GM18867 (cell line): ENCODE data around the gene LAMB4.

Experiments used
- ATAC-seq: cut with Tn5 transposase; IDR thresholded peaks from one replicate; pipeline ENCODE4 v1.9.1; 2021; ENCODE audit warnings: mild to moderate bottlenecking, moderate library complexity; ENCODE audit not compliant: unreplicated experiment

LAMB4 gene

DNA sequence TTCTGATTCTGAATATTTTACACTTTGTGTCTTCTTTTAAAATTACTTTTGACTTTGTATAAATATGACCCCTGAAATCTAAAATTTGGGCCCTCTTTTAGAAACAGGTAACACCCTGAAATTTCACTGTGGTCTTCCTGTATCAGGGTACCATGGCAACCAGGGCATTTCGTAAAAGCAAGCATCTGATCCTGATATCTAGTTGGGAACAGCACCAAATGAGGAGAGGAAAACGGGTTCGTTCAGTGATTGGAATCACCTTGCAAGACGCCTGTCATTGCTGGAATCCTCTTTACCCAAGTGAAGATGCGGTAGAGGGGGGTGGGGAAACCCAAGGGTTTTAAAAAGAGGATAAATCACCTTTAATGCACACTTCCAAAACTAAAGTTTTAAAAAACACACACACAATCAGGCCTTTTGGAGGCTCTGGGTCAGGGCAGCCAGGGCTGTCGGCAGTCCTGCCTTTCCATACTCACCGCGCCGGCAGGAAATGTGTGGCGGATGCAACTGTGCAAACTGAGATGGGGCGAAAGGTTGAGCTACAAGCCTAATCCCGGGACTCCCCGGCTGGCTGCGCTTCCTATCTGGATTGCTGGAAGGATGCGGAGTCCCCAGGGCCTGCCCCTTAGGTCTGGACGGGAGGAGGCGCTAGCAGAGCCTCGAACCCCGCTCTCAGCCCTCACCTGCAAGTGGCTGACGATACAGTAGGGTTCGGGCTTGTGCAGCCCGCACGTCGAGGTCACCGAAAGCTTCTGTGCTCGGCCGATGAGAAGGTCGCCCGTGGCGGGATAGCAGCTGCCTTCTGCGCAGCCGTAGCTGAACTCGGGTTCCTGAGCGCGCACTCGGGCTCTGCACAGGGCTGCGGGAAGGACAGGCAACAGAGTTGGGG, 129.0 kb downstream of the LAMB4 start:
- ATAC-seq, result no peak

DNA sequence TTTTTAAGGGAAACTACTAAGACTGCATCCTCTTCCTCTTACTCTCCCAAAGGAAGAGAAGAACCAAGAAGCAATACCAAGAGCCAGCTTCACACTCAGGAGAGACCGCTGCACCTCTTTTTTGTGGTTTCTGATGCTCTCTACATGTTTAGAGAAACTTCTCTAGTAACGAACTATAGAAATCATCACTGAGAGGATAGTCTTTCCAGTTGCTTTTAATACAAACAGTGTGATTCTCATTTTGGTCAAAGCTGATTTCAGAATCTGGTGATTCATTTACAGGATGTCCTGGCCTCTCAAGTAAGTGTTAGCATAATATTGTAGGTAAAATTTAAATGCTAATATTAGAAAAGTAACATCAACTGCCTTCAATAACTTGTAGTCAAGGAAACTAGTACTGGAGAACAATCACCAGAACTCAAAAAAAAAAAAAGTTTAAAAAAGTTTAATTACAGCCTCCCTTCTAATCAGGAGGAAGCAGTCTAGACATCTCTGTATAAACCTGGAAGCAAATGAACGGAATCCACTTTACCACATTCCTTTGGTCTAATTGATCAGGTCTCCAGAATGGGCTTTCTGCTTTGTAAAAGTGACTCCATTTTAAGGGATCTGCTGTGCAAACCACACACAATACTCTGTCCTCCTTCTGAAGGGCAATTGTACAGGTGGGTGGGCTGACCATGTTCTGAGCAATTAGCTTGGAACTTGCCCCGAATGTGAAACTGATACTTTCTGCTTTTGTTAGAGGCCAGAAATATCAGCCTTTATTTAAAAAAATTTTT, 130.2 kb downstream of the LAMB4 start:
- no peak for ATAC-seq

- ATAC-seq, result no peak
Measured at GRCh38 chr7:107998660-107999480, 131.3 kb downstream of the LAMB4 start.

DNA sequence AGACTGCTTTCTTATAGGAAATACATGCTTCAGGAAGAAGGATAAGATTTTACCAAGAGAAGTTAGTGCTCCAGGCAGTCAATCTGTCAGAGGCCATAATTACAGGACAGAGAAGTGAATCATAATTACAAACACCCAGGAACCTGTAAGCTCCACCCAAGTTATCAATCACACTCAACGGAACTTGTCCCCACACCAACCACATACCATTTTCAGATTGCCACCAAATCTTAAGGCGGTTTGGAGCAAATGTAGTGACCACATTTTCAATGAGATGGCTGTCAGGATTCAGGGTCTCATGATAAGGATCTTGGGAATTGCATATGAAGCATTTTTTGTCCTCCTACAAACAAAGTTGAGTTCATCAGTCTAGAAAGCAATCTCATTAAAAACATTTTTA, 132.0 kb downstream of the LAMB4 start:
- no peak for ATAC-seq

DNA sequence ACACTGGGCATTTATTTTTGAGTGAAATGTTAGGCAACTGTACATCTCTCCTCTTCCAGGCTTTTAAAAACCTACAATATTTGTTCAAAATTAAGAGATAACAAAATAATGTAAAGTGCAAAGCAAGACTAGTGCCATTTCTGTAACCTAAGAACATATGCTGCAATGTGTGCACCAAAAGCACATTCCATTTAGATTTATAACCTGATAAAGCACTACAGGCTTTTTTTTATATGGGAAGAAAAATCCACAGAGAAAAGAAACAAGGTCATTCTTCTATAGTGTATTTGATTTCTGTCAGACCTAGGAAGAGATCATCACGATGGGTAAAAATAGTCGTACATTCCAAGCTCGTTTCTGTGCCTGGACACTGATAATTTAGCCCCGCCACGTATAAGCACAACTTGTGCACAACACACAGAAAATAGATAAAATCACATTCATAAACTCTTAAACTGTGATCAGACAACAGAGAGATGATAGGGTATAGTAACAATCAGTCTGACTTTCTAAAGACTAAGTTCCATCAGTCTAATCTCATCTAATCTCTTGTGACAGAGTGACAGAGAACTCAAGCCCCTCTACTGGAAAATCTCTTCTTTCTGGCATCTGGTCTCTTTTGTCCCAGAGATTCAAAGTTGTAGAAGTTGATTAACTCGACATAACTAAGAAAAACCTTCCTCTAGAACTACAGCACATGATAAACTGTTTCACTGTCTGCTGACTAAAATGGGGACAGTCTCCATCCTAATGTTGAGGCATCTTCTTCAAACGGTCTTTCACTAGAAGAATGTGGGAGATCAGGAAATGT, 133.9 kb downstream of the LAMB4 start:
- ATAC-seq, result no peak

DNA sequence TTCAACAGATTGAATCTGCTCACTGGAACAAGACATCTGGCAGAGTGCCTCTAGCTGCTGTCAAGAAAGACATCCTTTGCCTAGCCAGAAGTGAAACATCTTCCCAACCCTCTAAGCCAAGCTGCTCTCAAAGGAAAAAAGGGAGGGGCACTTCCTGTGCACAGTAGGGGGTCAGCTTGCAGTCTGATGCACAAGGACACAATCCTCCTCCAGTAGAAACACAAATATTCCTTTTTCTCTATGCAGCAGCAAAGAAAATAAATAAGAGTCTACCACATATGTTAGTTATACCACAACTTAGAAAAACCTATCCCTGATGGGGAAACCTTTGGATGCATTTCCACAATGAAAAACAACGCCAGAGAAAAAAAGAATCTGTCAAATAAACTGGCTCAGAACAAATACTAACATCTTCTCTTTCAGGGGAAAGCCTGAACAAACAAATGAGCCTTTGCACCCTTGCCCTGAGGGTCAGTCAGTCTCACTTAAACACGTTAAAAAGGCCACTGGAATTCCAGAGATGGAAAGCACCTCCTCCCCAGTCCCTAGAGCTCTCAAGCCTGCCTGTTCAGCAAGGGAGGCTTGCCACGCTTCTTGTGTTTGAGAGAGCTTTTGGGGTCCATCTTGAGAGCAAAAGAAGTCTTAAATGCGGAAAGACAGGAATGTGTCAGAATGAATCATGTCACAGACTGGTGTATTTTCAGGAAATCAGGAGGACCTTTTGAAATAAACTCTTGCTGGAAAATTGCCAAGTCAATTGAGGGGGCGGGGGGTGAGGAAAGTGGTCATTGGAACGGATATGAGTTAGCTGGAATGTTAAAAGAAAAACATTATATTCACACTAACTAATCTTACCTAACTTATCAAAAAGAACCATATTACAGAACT, 134.7 kb downstream of the LAMB4 start:
- ATAC-seq, result no peak

DNA sequence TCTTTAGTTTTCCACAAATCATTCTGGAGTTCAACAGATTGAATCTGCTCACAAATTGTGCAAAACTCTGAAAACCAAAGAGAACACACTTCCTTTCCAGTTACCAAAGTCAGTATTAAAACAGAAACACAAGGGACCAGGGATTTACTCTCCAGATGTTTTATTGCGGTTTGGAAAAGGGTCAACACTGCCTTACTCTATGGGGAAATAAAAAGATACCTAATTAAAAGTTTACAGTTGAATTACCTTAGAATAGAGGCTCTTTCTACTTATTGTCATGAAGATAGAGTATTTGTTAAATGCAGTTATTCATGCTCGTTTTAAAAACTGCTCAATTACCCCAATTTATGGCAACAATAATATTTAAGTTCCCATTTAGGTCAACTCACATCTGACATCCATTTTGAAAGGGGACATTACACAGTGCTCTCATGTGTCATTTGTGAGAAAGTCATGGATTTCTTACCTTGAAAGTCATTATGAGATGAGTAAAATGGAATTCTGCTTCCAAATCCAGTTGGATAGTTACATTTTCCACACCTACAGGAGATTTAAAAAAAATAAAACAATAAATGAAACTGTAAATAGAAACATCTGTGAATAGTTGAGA, 135.6 kb downstream of the LAMB4 start:
- no peak for ATAC-seq

GRCh38 chr7:107993891-107994291, 136.3 kb downstream of the LAMB4 start:
- ATAC-seq, result no peak

- no peak for ATAC-seq
Measured at GRCh38 chr7:107989618-107990373, 140.4 kb downstream of the LAMB4 start.

DNA sequence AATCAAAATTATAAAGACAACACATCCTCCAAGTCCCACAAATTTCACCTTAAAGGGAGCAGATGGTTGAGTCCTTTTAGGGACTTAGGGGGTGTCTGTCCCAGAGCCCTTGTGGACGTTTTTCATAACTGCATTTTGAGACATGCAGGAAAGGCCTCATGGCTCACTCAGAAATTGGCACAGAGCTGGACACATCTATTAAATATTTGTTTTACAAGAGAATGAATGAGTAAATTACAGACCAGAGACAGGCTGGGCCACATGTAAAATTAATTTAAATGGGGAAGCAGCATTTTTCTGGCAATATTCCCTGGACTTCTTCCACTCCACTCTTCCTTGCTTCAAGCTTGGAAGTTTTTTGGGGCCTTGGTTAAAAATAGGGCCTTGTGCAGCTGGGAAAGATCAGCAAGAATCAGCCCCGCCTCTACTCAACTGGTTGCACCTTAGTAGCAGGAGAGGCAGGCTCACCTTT, 147.2 kb downstream of the LAMB4 start:
- no peak for ATAC-seq

GRCh38 chr7:107982042-107982840, 147.9 kb downstream of the LAMB4 start:
- ATAC-seq, result no peak

GRCh38 chr7:107981466-107981865, 148.7 kb downstream of the LAMB4 start:
- ATAC-seq, result no peak

GRCh38 chr7:107980671-107981190, 149.4 kb downstream of the LAMB4 start:
- no peak for ATAC-seq

DNA sequence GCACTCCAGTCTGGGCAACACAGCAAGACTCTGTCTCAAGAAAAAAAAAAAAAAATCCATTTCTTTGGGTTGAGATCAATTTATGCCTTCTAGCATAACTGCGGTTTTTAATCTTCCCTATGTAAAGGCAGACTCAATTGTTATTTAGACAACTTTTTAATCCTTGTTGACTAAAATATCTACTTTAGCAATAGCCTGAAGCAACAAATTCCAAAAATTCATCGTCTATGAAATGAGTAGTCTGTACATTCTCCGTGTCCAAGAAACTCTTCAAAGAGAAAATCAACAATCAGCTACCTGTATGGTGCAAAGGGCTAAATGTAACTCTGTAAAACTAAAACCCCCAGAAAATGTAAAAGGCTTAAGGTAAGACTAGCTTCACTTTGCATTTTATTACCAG, 150.0 kb downstream of the LAMB4 start:
- no peak for ATAC-seq

DNA sequence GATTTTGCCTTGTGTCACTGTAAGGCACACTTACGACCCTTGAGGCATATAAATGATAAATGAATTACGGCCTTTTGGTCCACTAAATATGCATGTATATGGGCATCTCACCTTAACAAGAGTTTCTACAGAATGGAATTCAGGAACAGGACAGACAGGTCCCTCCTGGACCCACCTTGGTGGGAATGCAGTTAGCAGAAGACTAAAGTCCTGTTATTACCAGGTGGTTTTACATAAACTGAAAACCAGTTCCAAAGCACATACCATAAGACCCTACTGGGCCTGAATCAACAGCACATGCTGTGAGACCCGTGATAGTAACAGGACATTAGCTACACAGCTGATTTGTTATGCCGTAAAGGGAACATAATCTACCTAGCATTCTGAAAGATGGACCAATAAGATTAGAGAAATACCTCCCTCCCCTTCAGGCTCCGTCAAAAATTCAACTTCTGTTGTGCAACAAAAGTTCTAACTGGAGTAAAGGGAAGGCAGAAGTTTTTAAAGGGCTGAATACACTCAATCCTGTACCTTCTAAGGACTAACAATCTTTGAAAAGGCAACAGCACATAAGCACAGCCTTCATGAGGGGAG, 151.2 kb downstream of the LAMB4 start:
- no peak for ATAC-seq

DNA sequence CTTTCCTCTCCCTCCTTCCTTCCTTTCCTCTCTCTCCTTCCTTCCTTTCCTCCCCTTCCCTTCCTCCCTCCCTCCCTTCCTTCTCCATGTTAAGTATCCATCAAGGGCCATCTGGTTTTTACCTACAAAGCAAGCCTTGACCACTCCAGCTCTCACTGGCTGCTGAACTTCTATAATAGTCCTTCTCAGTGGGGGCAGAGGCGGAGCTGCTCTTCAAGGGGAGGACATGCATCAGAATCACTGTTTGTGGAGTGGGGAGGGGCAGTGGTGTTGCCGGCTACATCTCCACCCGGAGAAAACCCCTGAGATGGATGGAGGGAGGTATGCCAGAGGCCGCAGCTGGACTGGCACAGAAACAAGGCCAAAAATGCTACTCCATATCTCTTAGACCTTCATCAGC, 153.1 kb downstream of the LAMB4 start:
- no peak for ATAC-seq

- ATAC-seq, result no peak
Measured at GRCh38 chr7:107976620-107977019, 153.5 kb downstream of the LAMB4 start.
